Measurements from ENCODE around the gene KLHL15. TPM values are rescaled to one million over a fixed set of nuclear protein-coding genes. Genes with fewer than 3 reads are reported as not detected.

KLHL15 gene
- total RNA-seq, 4 donors from 2014 or later = 8.0 to 21.5 (median 13.0) TPM

GRCh38 chrX:24005028-24005427, 22.0 kb downstream of the KLHL15 start:
- no peaks in the 10 kb centered on the region for H3K9me3 ChIP-seq
- H3K4me1 ChIP-seq = no peaks in the 10 kb centered on the region
- no peak for DNase-seq (ENCODE audit: extremely low spot score)
- WGBS = 67% methylated on average over 1 of the region's 1 CpG
- TF ChIP-seq POLR2A (IDR thresholded peaks at IDR 0.05; ENCODE audit: low read depth) (no peak), EP300 (IDR thresholded peaks at IDR 0.05) (no peak), CTCF (IDR thresholded peaks at IDR 0.05) (no peak), POLR2AphosphoS5 (IDR thresholded peaks at IDR 0.05) (no peak)
- no peak overlapping the region for H3K27ac ChIP-seq (replicated peaks in 1 of 4)
- H3K27me3 ChIP-seq = no peaks in the 10 kb centered on the region
- no peak overlapping the region for H3K4me3 ChIP-seq
- H3K36me3 ChIP-seq = peaks cover 0 to 5% (median 0%) of the 10 kb centered on the region in 4 donors
- intact Hi-C loops (cut with DNase I) = no loop called here

GRCh38 chrX:24002792-24003191, 24.2 kb downstream of the KLHL15 start:
- H3K4me1 ChIP-seq = no peaks in the 10 kb centered on the region
- no peaks in the 10 kb centered on the region for H3K9me3 ChIP-seq
- no peaks in the 10 kb centered on the region for H3K27me3 ChIP-seq
- 87% methylated on average over 2 of the region's 2 CpGs for WGBS
- peaks cover 0 to 5% (median 0%) of the 10 kb centered on the region in 4 donors for H3K36me3 ChIP-seq
- TF ChIP-seq POLR2AphosphoS5 (IDR thresholded peaks at IDR 0.05) (no peak), EP300 (IDR thresholded peaks at IDR 0.05) (no peak), POLR2A (IDR thresholded peaks at IDR 0.05; ENCODE audit: low read depth) (no peak), CTCF (IDR thresholded peaks at IDR 0.05) (no peak)
- H3K4me3 ChIP-seq = no peak overlapping the region
- no peak overlapping the region for H3K27ac ChIP-seq (replicated peaks in 1 of 4)
- DNase-seq (ENCODE audit: extremely low spot score) = no peak
- intact Hi-C loops (cut with DNase I) = no loop called here

- intact Hi-C loops (cut with DNase I) = no loop called here
Observed at GRCh38 chrX:24002167-24002566, 24.8 kb downstream of the KLHL15 start.

GRCh38 chrX:23999671-24000070, 27.3 kb downstream of the KLHL15 start:
- Histone ChIP-seq H3K27me3 (no peaks in the 10 kb centered on the region), H3K9me3 (no peaks in the 10 kb centered on the region), H3K27ac (replicated peaks in 1 of 4) (no peak overlapping the region), H3K4me1 (no peaks in the 10 kb centered on the region), H3K4me3 (no peak overlapping the region), H3K36me3 (peaks cover 0 to 2% (median 0%) of the 10 kb centered on the region in 4 donors)
- WGBS = 95% methylated on average over 5 of the region's 5 CpGs
- no peak for DNase-seq (ENCODE audit: extremely low spot score)
- intact Hi-C loops (cut with DNase I) = no loop called here
- TF ChIP-seq CTCF (IDR thresholded peaks at IDR 0.05) = no peak
- TF ChIP-seq POLR2A (IDR thresholded peaks at IDR 0.05; ENCODE audit: low read depth) = no peak
- TF ChIP-seq POLR2AphosphoS5 (IDR thresholded peaks at IDR 0.05) = no peak
- TF ChIP-seq EP300 (IDR thresholded peaks at IDR 0.05) = no peak

More at GRCh38 chrX:24002167-24002566, 24.8 kb downstream of the KLHL15 start:
- DNase-seq (ENCODE audit: extremely low spot score) = no peak
- 88% methylated on average over 1 of the region's 1 CpG for WGBS
- Histone ChIP-seq H3K4me1 (no peaks in the 10 kb centered on the region), H3K36me3 (peaks cover 0 to 5% (median 0%) of the 10 kb centered on the region in 4 donors), H3K9me3 (no peaks in the 10 kb centered on the region), H3K27ac (replicated peaks in 1 of 4) (no peak overlapping the region), H3K27me3 (no peaks in the 10 kb centered on the region), H3K4me3 (no peak overlapping the region)
- TF ChIP-seq CTCF (IDR thresholded peaks at IDR 0.05) (no peak), POLR2A (IDR thresholded peaks at IDR 0.05; ENCODE audit: low read depth) (no peak), EP300 (IDR thresholded peaks at IDR 0.05) (no peak), POLR2AphosphoS5 (IDR thresholded peaks at IDR 0.05) (no peak)

- intact Hi-C loops (cut with DNase I) = no loop called here
- Histone ChIP-seq H3K4me1 (no peaks in the 10 kb centered on the region), H3K4me3 (no peak overlapping the region), H3K27me3 (no peaks in the 10 kb centered on the region), H3K9me3 (no peaks in the 10 kb centered on the region), H3K36me3 (peaks cover 4 to 10% (median 7%) of the 10 kb centered on the region in 4 donors), H3K27ac (replicated peaks in 1 of 4) (no peak overlapping the region)
- DNase-seq (ENCODE audit: extremely low spot score) = no peak
- TF ChIP-seq POLR2A (IDR thresholded peaks at IDR 0.05; ENCODE audit: low read depth) (no peak), CTCF (IDR thresholded peaks at IDR 0.05) (no peak), POLR2AphosphoS5 (IDR thresholded peaks at IDR 0.05) (no peak), EP300 (IDR thresholded peaks at IDR 0.05) (no peak)
- 78% methylated on average over 3 of the region's 3 CpGs for WGBS
Observed at GRCh38 chrX:23993012-23993633, 33.9 kb downstream of the KLHL15 start.

Measured in esophagus muscularis mucosa (tissue), 4 donors.